ENCODE measurements around the gene G6PC1. TPM values are rescaled to one million over a fixed set of nuclear protein-coding genes. Genes with fewer than 3 reads are reported as not detected.
"Not testable (repeated sequence)": the region's sequence is repeated elsewhere in the genome, so short reads cannot be mapped to it uniquely, and the experiment has no call there.

The G6PC1 gene
- total and polyA plus RNA-seq, 5 donors from 2014 or later: not detected

DNA sequence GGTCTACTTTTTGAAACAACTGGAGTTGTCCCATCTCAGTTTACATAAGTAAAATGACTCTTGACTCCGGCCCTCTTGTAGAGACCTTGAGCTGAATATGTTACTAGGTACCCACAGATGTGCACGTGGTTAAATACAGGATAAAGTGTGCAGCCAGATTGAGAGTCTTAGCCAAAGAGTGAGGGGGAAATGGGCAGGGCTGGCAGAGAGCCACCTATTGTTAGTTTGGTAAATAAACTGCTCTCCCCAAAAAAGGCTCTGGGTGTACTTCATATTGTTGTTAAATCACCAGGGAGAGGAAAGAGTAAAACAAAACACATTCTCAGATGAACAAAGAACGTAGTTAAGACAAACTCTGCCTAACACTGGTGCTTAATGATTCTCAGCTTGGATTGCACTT lies 20.3 kb downstream of the G6PC1 start:
- Mint-ChIP-seq H3K4me3 (no peak overlapping the region), H3K4me1 (peaks cover 0 to 2% (median 0%) of the 10 kb centered on the region in 4 donors), H3K36me3 (no peaks in the 10 kb centered on the region), H3K27me3 (peaks cover 34% of the 10 kb centered on the region), H3K9me3 (no peaks in the 10 kb centered on the region), H3K27ac (no peak overlapping the region)
- DNase-seq (no peak), ATAC-seq (ENCODE audit: low read depth in 2 of 2) (no peak)
- H3K4me3 ChIP-seq (ENCODE audit: low read depth, low read length): no peak overlapping the region
- no peak overlapping the region for H3K27ac ChIP-seq (ENCODE audit: insufficient read depth, low read length, poor library complexity, severe bottlenecking)
- H3K36me3 ChIP-seq (ENCODE audit: control insufficient read depth, insufficient read depth, low read length): no peaks in the 10 kb centered on the region
- H3K9me3 ChIP-seq (ENCODE audit: control insufficient read depth in 2 of 2, low read length in 2 of 2): no peaks in the 10 kb centered on the region
- H3K27me3 ChIP-seq (ENCODE audit: control insufficient read depth, insufficient read depth, low read length): peaks cover 11% of the 10 kb centered on the region
- no peaks in the 10 kb centered on the region for H3K4me1 ChIP-seq (ENCODE audit: control insufficient read depth, insufficient read depth, low read length, poor library complexity, severe bottlenecking)

DNA sequence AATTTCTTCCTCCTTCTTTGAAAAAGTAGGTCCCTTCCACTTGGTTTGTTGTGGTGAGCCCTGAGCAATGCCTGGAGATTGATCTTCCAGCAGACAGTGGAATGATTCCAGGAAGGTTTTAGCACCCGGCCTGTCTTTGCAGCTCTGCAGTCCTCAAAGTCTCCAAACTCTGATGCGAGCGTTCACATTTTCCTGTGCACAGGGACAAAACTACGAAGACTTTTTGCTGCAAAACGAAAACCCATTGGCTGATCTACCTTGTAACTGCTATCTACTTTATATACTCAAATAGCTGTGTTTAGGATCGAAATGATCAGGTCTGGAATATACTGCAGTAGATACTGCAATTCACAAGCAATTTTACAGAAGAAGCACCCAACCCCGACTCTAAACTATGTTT lies 21.7 kb downstream of the G6PC1 start:
- Mint-ChIP-seq H3K4me3 (no peak overlapping the region), H3K27me3 (peaks cover 34% of the 10 kb centered on the region), H3K4me1 (peaks cover 0 to 2% (median 0%) of the 10 kb centered on the region in 4 donors), H3K27ac (no peak overlapping the region), H3K36me3 (no peaks in the 10 kb centered on the region), H3K9me3 (no peaks in the 10 kb centered on the region)
- DNase-seq (no peak), ATAC-seq (ENCODE audit: low read depth in 2 of 2) (no peak)
- no peak overlapping the region for H3K4me3 ChIP-seq (ENCODE audit: low read depth, low read length)
- no peaks in the 10 kb centered on the region for H3K9me3 ChIP-seq (ENCODE audit: control insufficient read depth in 2 of 2, low read length in 2 of 2)
- H3K36me3 ChIP-seq (ENCODE audit: control insufficient read depth, insufficient read depth, low read length): no peaks in the 10 kb centered on the region
- no peak overlapping the region for H3K27ac ChIP-seq (ENCODE audit: insufficient read depth, low read length, poor library complexity, severe bottlenecking)
- peaks cover 9% of the 10 kb centered on the region for H3K27me3 ChIP-seq (ENCODE audit: control insufficient read depth, insufficient read depth, low read length)
- H3K4me1 ChIP-seq (ENCODE audit: control insufficient read depth, insufficient read depth, low read length, poor library complexity, severe bottlenecking): no peaks in the 10 kb centered on the region

DNA sequence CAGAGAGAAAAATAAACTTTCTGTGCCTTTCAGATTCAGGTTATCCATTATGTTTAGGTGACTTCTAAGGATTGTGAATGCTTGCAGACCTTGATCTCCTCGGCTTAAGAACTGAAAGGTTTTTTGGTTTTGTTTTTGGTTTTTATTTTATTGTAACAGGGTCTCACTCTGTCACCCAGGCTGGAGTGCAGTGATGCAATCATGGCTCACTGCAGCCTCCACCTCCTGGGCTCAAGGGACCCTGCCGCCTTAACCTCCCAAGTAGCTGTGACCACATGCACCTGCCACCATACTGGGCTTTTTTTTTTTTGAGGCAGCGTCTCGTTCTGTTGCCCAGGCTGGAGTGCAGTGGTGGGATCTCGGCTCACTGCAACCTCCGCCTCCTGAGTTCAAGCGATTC lies 22.9 kb downstream of the G6PC1 start:
- not testable (repeated sequence) for H3K9me3 Mint-ChIP-seq; H3K27me3 ChIP-seq (ENCODE audit: control insufficient read depth, insufficient read depth, low read length); H3K4me3 ChIP-seq (ENCODE audit: low read depth, low read length); H3K27ac Mint-ChIP-seq; H3K4me1 Mint-ChIP-seq; H3K4me3 Mint-ChIP-seq; H3K4me1 ChIP-seq (ENCODE audit: control insufficient read depth, insufficient read depth, low read length, poor library complexity, severe bottlenecking); H3K9me3 ChIP-seq (ENCODE audit: control insufficient read depth in 2 of 2, low read length in 2 of 2); H3K36me3 ChIP-seq (ENCODE audit: control insufficient read depth, insufficient read depth, low read length); H3K36me3 Mint-ChIP-seq; ATAC-seq (ENCODE audit: low read depth in 2 of 2); H3K27ac ChIP-seq (ENCODE audit: insufficient read depth, low read length, poor library complexity, severe bottlenecking); DNase-seq
- peaks cover 34% of the 10 kb centered on the region for H3K27me3 Mint-ChIP-seq

DNA sequence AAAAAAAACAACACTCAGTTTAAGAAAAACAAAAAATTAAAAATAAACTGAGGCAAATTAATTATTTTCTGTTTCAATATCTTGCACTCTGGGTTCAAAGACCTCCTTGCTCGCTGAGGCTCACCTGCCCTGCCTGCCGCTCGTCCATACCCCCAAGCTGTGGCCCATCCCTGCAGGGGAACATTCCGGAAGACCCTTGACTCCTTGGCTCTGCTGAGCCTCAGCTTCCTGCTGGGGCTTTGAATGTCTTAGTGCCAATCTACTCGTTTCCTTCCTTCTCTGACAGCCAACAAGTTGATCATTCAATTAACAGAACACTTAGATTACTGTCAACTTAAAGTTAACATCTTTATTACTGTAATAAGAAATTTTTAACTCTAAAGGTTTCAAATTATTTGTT lies 24.3 kb downstream of the G6PC1 start:
- peaks cover 9% of the 10 kb centered on the region for H3K27me3 ChIP-seq (ENCODE audit: control insufficient read depth, insufficient read depth, low read length)
- no peak overlapping the region for H3K4me3 Mint-ChIP-seq
- no peaks in the 10 kb centered on the region for H3K36me3 Mint-ChIP-seq
- H3K36me3 ChIP-seq (ENCODE audit: control insufficient read depth, insufficient read depth, low read length): no peaks in the 10 kb centered on the region
- H3K9me3 Mint-ChIP-seq: no peaks in the 10 kb centered on the region
- no peak overlapping the region for H3K4me3 ChIP-seq (ENCODE audit: low read depth, low read length)
- H3K9me3 ChIP-seq (ENCODE audit: control insufficient read depth in 2 of 2, low read length in 2 of 2): no peaks in the 10 kb centered on the region
- H3K27ac Mint-ChIP-seq: no peak overlapping the region
- H3K4me1 ChIP-seq (ENCODE audit: control insufficient read depth, insufficient read depth, low read length, poor library complexity, severe bottlenecking): no peaks in the 10 kb centered on the region
- H3K27me3 Mint-ChIP-seq: peaks cover 32% of the 10 kb centered on the region
- no peak overlapping the region for H3K27ac ChIP-seq (ENCODE audit: insufficient read depth, low read length, poor library complexity, severe bottlenecking)
- peaks cover 0 to 2% (median 0%) of the 10 kb centered on the region in 4 donors for H3K4me1 Mint-ChIP-seq
- no peak for DNase-seq
- ATAC-seq (ENCODE audit: low read depth in 2 of 2): no peak

DNA sequence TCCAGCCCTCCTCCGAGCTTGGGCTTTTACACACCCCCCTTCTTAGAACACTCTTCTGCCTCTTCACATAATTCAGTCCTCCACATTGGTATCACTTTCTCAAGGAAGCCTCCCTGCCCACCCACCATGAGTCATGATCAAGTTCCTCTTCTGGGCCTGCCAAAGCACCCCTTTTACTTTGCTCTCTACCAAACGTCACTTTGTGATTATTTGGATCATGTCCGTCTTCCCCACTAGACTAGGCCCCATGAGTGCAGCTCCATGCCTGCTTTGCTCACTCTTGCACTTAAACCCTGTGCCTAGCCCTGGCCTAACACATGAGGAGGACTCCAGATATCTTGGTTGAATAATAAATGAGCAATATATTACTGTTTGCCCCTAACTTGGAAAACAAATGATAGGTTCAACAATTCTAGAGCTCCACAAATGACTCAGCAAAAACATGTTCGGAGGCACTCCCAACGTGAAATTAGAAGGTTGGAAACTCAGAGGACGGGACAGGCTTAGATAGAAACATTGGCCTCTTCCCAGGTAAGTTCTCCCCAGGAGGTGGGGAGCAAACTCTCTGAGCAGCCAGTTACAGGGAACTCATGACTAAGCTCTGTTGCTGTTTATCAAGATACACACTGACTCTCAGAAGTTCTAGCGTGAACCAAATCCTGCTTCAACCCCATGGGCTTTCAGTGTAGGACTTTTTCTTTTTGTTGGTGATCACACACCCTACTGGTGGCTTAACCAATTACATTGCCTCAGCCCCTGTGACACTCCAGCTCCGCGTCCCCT lies 28.3 kb downstream of the G6PC1 start:
- Mint-ChIP-seq H3K27me3 (peaks cover 7% of the 10 kb centered on the region), H3K4me1 (peaks cover 0 to 2% (median 0%) of the 10 kb centered on the region in 4 donors), H3K36me3 (no peaks in the 10 kb centered on the region), H3K4me3 (no peak overlapping the region), H3K9me3 (no peaks in the 10 kb centered on the region), H3K27ac (no peak overlapping the region)
- H3K4me3 ChIP-seq (ENCODE audit: low read depth, low read length): no peak overlapping the region
- peaks cover 1% of the 10 kb centered on the region for H3K27me3 ChIP-seq (ENCODE audit: control insufficient read depth, insufficient read depth, low read length)
- H3K4me1 ChIP-seq (ENCODE audit: control insufficient read depth, insufficient read depth, low read length, poor library complexity, severe bottlenecking): no peaks in the 10 kb centered on the region
- H3K27ac ChIP-seq (ENCODE audit: insufficient read depth, low read length, poor library complexity, severe bottlenecking): no peak overlapping the region
- H3K9me3 ChIP-seq (ENCODE audit: control insufficient read depth in 2 of 2, low read length in 2 of 2): no peaks in the 10 kb centered on the region
- no peaks in the 10 kb centered on the region for H3K36me3 ChIP-seq (ENCODE audit: control insufficient read depth, insufficient read depth, low read length)
- DNase-seq: peak in 1 of 3 donors; percentile 71
- ATAC-seq (ENCODE audit: low read depth in 2 of 2): peak in 1 of 2 donors; percentile 40

DNA sequence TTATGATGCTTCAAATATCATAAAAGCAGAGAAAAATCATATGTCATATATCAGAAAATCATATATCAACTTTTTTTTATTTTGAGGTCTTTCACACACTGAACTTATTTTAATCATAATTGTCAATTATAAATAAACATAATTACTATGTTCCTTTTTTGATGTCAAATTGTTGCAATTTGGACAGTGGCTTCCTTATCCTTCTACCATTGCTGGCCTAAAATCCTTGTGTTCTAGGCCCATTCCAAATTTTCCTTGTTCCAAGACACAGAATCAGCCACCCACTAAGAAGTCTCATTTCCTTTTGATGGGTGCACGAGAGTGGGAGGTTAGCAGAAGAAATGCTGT lies 28.9 kb downstream of the G6PC1 start:
- Histone ChIP-seq H3K4me1 (ENCODE audit: control insufficient read depth, insufficient read depth, low read length, poor library complexity, severe bottlenecking) (no peaks in the 10 kb centered on the region), H3K9me3 (ENCODE audit: control insufficient read depth in 2 of 2, low read length in 2 of 2) (no peaks in the 10 kb centered on the region), H3K27ac (ENCODE audit: insufficient read depth, low read length, poor library complexity, severe bottlenecking) (no peak overlapping the region), H3K27me3 (ENCODE audit: control insufficient read depth, insufficient read depth, low read length) (peaks cover 1% of the 10 kb centered on the region), H3K4me3 (ENCODE audit: low read depth, low read length) (no peak overlapping the region), H3K36me3 (ENCODE audit: control insufficient read depth, insufficient read depth, low read length) (no peaks in the 10 kb centered on the region)
- Mint-ChIP-seq H3K36me3 (no peaks in the 10 kb centered on the region), H3K4me3 (no peak overlapping the region), H3K9me3 (no peaks in the 10 kb centered on the region), H3K4me1 (peaks cover 0 to 2% (median 0%) of the 10 kb centered on the region in 4 donors), H3K27me3 (peaks cover 7% of the 10 kb centered on the region), H3K27ac (no peak overlapping the region)
- ATAC-seq (ENCODE audit: low read depth in 2 of 2) (no peak), DNase-seq (no peak)

GRCh38 chr17:42937712-42938596 lies 37.4 kb downstream of the G6PC1 start:
- Histone ChIP-seq H3K4me3 (ENCODE audit: low read depth, low read length) (no peak overlapping the region), H3K27ac (ENCODE audit: insufficient read depth, low read length, poor library complexity, severe bottlenecking) (no peak overlapping the region), H3K4me1 (ENCODE audit: control insufficient read depth, insufficient read depth, low read length, poor library complexity, severe bottlenecking) (no peaks in the 10 kb centered on the region), H3K9me3 (ENCODE audit: control insufficient read depth in 2 of 2, low read length in 2 of 2) (no peaks in the 10 kb centered on the region), H3K36me3 (ENCODE audit: control insufficient read depth, insufficient read depth, low read length) (no peaks in the 10 kb centered on the region), H3K27me3 (ENCODE audit: control insufficient read depth, insufficient read depth, low read length) (peaks cover 2% of the 10 kb centered on the region)
- peaks cover 12% of the 10 kb centered on the region for H3K27me3 Mint-ChIP-seq
- peak in 2 of 3 donors; percentile 19 to 43 for DNase-seq
- peaks cover 0 to 1% (median 0%) of the 10 kb centered on the region in 7 donors for H3K9me3 Mint-ChIP-seq
- H3K4me3 Mint-ChIP-seq: no peak overlapping the region
- H3K36me3 Mint-ChIP-seq: no peaks in the 10 kb centered on the region
- ATAC-seq (ENCODE audit: low read depth in 2 of 2): no peak
- no peaks in the 10 kb centered on the region for H3K4me1 Mint-ChIP-seq
- no peak overlapping the region for H3K27ac Mint-ChIP-seq

Data from CD4-positive, CD25-positive, alpha-beta regulatory T cell (primary cell).